KMS-11 (cell line): Measurements from ENCODE around the gene MAD2L1BP.
"Not testable (repeated sequence)": the region's sequence is repeated elsewhere in the genome, so short reads cannot be mapped to it uniquely, and the experiment has no call there.

Source experiments
- H2AFZ ChIP-seq: fragments of 200-600 bp; sonication (generic); 2 replicates; pipeline ENCODE4 v1.6.1; 2016; ENCODE audit warnings: antibody characterized with exemption, mixed run types, low read depth
- H3K27ac ChIP-seq: fragments of 200-600 bp; sonication (generic); 2 replicates; pipeline ENCODE4 v1.6.1; 2016; ENCODE audit warnings: mild to moderate bottlenecking, mixed run types
- H3K27me3 ChIP-seq: fragments of 200-600 bp; sonication (generic); 2 replicates; pipeline ENCODE4 v1.6.1; 2017; ENCODE audit warnings: mild to moderate bottlenecking, low read depth, mixed run types, moderate library complexity; ENCODE audit not compliant: insufficient read depth
- H3K36me3 ChIP-seq: fragments of 200-600 bp; sonication (generic); 2 replicates; pipeline ENCODE4 v1.6.1; 2017; ENCODE audit warnings: mild to moderate bottlenecking, mixed run types; ENCODE audit not compliant: insufficient read depth
- H3K4me1 ChIP-seq: fragments of 200-600 bp; sonication (generic); 2 replicates; pipeline ENCODE4 v1.6.1; 2016; ENCODE audit warnings: mild to moderate bottlenecking, low read depth, mixed run types; ENCODE audit not compliant: poor library complexity, severe bottlenecking
- H3K4me2 ChIP-seq: fragments of 200-600 bp; sonication (generic); 2 replicates; pipeline ENCODE4 v1.7.0; 2016; ENCODE audit warnings: mild to moderate bottlenecking, mixed run types
- H3K4me3 ChIP-seq: fragments of 200-600 bp; sonication (generic); IDR thresholded peaks from 2 replicates; pipeline ENCODE4 v1.6.1; 2017; ENCODE audit warnings: low read depth, low read length, mixed read lengths; ENCODE audit not compliant: insufficient read depth
- H3K79me2 ChIP-seq: fragments of 200-600 bp; sonication (generic); 2 replicates; pipeline ENCODE4 v1.6.1; 2016; ENCODE audit warnings: low read depth, mixed run types; ENCODE audit not compliant: insufficient read depth
- H3K9ac ChIP-seq: fragments of 200-600 bp; sonication (generic); 2 replicates; pipeline ENCODE4 v1.6.1; 2016; ENCODE audit warnings: mild to moderate bottlenecking, mixed run types
- H4K20me1 ChIP-seq: fragments of 200-600 bp; sonication (generic); 2 replicates; pipeline ENCODE4 v1.6.1; 2016; ENCODE audit warnings: mild to moderate bottlenecking, mixed run types; ENCODE audit not compliant: insufficient read depth
- CTCF ChIP-seq: fragments of 200-600 bp; sonication (generic); conservative IDR thresholded peaks from 2 replicates; pipeline ENCODE4 v1.6.1; 2017; ENCODE audit warnings: low read depth, mild to moderate bottlenecking, antibody characterized with exemption, low read length, moderate library complexity, mixed read lengths

Gene MAD2L1BP

GRCh38 chr6:43645613-43645964 lies 9.9 kb downstream of the MAD2L1BP start:
- Histone ChIP-seq H3K9ac (no peak overlapping the region), H3K36me3 (no peaks in the 10 kb centered on the region), H3K79me2 (no peaks in the 10 kb centered on the region), H3K27me3 (no peaks in the 10 kb centered on the region), H3K27ac (no peak overlapping the region), H2AFZ (no peak overlapping the region), H3K4me1 (no peaks in the 10 kb centered on the region), H3K4me3 (no peak overlapping the region), H3K4me2 (no peak overlapping the region), H4K20me1 (no peaks in the 10 kb centered on the region)
- no peak for TF ChIP-seq CTCF

GRCh38 chr6:43647613-43648012 lies 12.0 kb downstream of the MAD2L1BP start:
- Histone ChIP-seq H3K27me3 (no peaks in the 10 kb centered on the region), H3K79me2 (no peaks in the 10 kb centered on the region), H4K20me1 (no peaks in the 10 kb centered on the region), H3K36me3 (no peaks in the 10 kb centered on the region), H3K4me1 (no peaks in the 10 kb centered on the region), H3K27ac (no peak overlapping the region), H3K9ac (no peak overlapping the region), H3K4me3 (no peak overlapping the region), H2AFZ (no peak overlapping the region), H3K4me2 (no peak overlapping the region)
- TF ChIP-seq CTCF: no peak

- Histone ChIP-seq H3K27ac (no peak overlapping the region), H2AFZ (no peak overlapping the region), H4K20me1 (no peaks in the 10 kb centered on the region), H3K4me1 (no peaks in the 10 kb centered on the region), H3K4me3 (no peak overlapping the region), H3K9ac (no peak overlapping the region), H3K36me3 (no peaks in the 10 kb centered on the region), H3K27me3 (no peaks in the 10 kb centered on the region), H3K4me2 (no peak overlapping the region), H3K79me2 (no peaks in the 10 kb centered on the region)
- no peak for TF ChIP-seq CTCF
These were observed 12.6 kb downstream of the MAD2L1BP start for GRCh38 chr6:43648248-43648647.

DNA sequence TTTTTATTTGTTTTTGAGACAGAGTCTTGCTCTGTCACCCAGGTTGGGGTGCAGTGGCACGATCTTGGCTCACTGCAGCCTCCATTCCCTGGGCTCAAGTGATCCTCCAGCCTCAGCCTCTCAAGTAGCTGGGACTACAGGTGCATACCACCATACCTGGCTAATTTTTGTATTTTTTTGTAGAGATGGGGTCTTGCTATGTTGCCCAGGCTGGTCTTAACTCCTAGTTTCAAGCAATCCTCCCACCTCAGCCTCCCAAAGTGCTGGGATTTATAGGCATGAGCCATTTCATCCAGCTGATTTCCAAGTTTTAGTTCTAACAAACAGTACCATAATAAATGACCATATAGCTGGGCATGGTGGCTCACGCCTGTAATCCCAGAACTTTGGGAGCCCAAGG lies 17.2 kb downstream of the MAD2L1BP start:
- H2AFZ ChIP-seq, H3K4me1 ChIP-seq, H3K9ac ChIP-seq, H4K20me1 ChIP-seq, H3K36me3 ChIP-seq, H3K4me2 ChIP-seq, H3K27me3 ChIP-seq, H3K27ac ChIP-seq, H3K4me3 ChIP-seq, H3K79me2 ChIP-seq: not testable (repeated sequence)

- no peak for TF ChIP-seq CTCF
- no peak overlapping the region for H3K27ac ChIP-seq
- H3K4me3 ChIP-seq: no peak overlapping the region
- H3K4me1 ChIP-seq: peaks cover 4% of the 10 kb centered on the region
- H3K36me3 ChIP-seq: no peaks in the 10 kb centered on the region
- H2AFZ ChIP-seq: no peak overlapping the region
- no peak overlapping the region for H3K9ac ChIP-seq
- H3K79me2 ChIP-seq: no peaks in the 10 kb centered on the region
- no peaks in the 10 kb centered on the region for H3K27me3 ChIP-seq
- no peaks in the 10 kb centered on the region for H4K20me1 ChIP-seq
- no peak overlapping the region for H3K4me2 ChIP-seq
These were observed 21.7 kb downstream of the MAD2L1BP start for GRCh38 chr6:43657221-43657802.
